Measurements from ENCODE around the gene UBQLN4.

Gene UBQLN4

DNA sequence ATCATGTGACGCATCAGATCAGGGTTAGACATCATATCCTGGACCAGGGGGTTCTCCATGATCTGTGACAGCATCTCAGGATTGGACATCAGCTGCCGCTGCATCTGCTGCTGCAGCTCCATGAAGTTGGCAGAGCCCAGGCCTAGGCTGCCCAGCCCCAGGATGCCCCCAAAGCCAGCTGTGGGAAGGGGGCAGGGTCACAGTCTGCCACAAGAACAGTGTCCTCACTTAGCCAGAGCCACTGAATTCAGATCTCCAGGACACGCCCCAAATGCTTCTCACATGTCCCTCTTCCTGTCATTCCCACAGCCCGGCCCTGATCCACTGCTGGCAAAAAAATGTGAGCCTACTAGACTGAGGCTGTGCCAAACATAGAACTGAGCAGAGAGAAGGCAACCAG is 3.2 kb downstream of the UBQLN4 start:
- H2BK120ac ChIP-seq (ENCODE audit: low read depth, low read length): no peak overlapping the region
- no peak overlapping the region for H3K27ac ChIP-seq (ENCODE audit: low read length, poor library complexity, severe bottlenecking)
- H3K9ac ChIP-seq (ENCODE audit: low read length): no peak overlapping the region
- no peak overlapping the region for H4K8ac ChIP-seq (ENCODE audit: low read length)
- no peak overlapping the region for H4K91ac ChIP-seq (ENCODE audit: low read length)
- WGBS: 87% methylated on average over 4 of the region's 4 CpGs
- H2AFZ ChIP-seq (ENCODE audit: low read depth, low read length): no peak overlapping the region
- H2BK12ac ChIP-seq (ENCODE audit: low read length in 2 of 2): no peak overlapping the region
- no peak overlapping the region for H2BK15ac ChIP-seq (ENCODE audit: low read depth, poor library complexity, severe bottlenecking)
- no peak overlapping the region for H3K18ac ChIP-seq (ENCODE audit: low read depth in 1 of 2, low read length in 2 of 2)
- H3K4ac ChIP-seq (ENCODE audit: low read depth in 1 of 2, low read length in 2 of 2): no peak overlapping the region
- no peak for DNase-seq
- H3K23ac ChIP-seq (ENCODE audit: low read length in 2 of 2): no peak overlapping the region
- H3K4me1 ChIP-seq (ENCODE audit: control insufficient read depth, insufficient read depth, low read depth, low read length): peaks cover 9% of the 10 kb centered on the region
- no peak overlapping the region for H2AK5ac ChIP-seq (ENCODE audit: low read length, severe bottlenecking)
- H2BK5ac ChIP-seq (ENCODE audit: low read depth, low read length, poor library complexity, severe bottlenecking): no peak overlapping the region
- H3K79me1 ChIP-seq (replicated peaks; ENCODE audit: low read length, poor library complexity, severe bottlenecking): peaks cover 29% of the 10 kb centered on the region
- H3K14ac ChIP-seq (ENCODE audit: low read length in 2 of 2): no peak overlapping the region
- H3K4me2 ChIP-seq (ENCODE audit: low read length, poor library complexity, severe bottlenecking): no peak overlapping the region
- H3K36me3 ChIP-seq (ENCODE audit: control insufficient read depth in 1 of 2, insufficient read depth in 2 of 2, low read depth in 1 of 2, low read length in 2 of 2): peaks cover 33 to 34% of the 10 kb centered on the region in 2 experiments
- no peak overlapping the region for H3K4me3 ChIP-seq (ENCODE audit: insufficient read depth in 1 of 2, low read depth in 1 of 2, low read length in 2 of 2)
- H3K9me3 ChIP-seq (ENCODE audit: control insufficient read depth, low read length): no peaks in the 10 kb centered on the region
- H3K27me3 ChIP-seq (ENCODE audit: control insufficient read depth in 1 of 2, insufficient read depth in 1 of 2, low read length in 2 of 2): no peaks in the 10 kb centered on the region

DNA sequence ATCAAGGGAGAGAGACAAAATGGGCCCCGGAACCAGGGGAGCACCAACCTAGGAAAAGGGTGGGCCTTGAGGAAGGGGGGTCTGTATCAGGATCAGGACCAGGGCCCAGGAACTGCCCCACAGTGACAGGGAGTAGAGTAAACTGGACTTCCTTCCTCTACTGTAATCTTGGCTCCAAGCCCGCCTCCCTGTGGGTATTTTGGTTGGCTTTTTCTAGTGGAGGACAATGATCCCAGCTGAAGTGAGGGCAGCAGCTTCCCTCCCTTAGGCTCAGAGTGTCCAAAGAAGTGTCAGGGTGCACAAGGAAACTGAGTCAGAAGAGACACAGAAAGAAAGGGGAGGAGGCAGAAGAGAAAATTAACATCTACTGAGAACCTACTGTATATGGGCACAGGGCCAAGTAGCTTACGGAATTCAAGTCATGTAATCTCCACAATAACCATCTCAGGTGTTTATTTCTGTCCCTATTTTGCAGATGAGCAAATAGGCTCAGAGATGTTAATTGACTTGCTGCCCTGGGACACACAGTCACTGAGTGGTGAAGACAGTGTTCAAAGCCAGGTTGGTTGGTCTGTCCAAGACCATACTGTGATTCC is 4.8 kb downstream of the UBQLN4 start:
- Histone ChIP-seq H3K23ac (ENCODE audit: low read length in 2 of 2) (peak overlapping the region in 1 of 2 experiments; percentile 14), H2AFZ (ENCODE audit: low read depth, low read length) (no peak overlapping the region), H2AK5ac (ENCODE audit: low read length, severe bottlenecking) (no peak overlapping the region), H4K91ac (ENCODE audit: low read length) (no peak overlapping the region), H3K9ac (ENCODE audit: low read length) (no peak overlapping the region), H4K8ac (ENCODE audit: low read length) (no peak overlapping the region), H3K4ac (ENCODE audit: low read depth in 1 of 2, low read length in 2 of 2) (no peak overlapping the region), H3K9me3 (ENCODE audit: control insufficient read depth, low read length) (no peaks in the 10 kb centered on the region), H3K18ac (ENCODE audit: low read depth in 1 of 2, low read length in 2 of 2) (no peak overlapping the region), H3K14ac (ENCODE audit: low read length in 2 of 2) (no peak overlapping the region), H2BK15ac (ENCODE audit: low read depth, poor library complexity, severe bottlenecking) (no peak overlapping the region), H3K27me3 (ENCODE audit: control insufficient read depth in 1 of 2, insufficient read depth in 1 of 2, low read length in 2 of 2) (no peaks in the 10 kb centered on the region), H2BK5ac (ENCODE audit: low read depth, low read length, poor library complexity, severe bottlenecking) (no peak overlapping the region), H3K36me3 (ENCODE audit: control insufficient read depth in 1 of 2, insufficient read depth in 2 of 2, low read depth in 1 of 2, low read length in 2 of 2) (peaks cover 43 to 45% of the 10 kb centered on the region in 2 experiments), H2BK12ac (ENCODE audit: low read length in 2 of 2) (no peak overlapping the region), H3K27ac (ENCODE audit: low read length, poor library complexity, severe bottlenecking) (no peak overlapping the region), H3K4me3 (ENCODE audit: insufficient read depth in 1 of 2, low read depth in 1 of 2, low read length in 2 of 2) (no peak overlapping the region), H3K79me1 (replicated peaks; ENCODE audit: low read length, poor library complexity, severe bottlenecking) (peaks cover 27% of the 10 kb centered on the region), H2BK120ac (ENCODE audit: low read depth, low read length) (no peak overlapping the region), H3K4me2 (ENCODE audit: low read length, poor library complexity, severe bottlenecking) (no peak overlapping the region), H3K4me1 (ENCODE audit: control insufficient read depth, insufficient read depth, low read depth, low read length) (peaks cover 7% of the 10 kb centered on the region)
- no peak for DNase-seq
- 91% methylated on average over 3 of the region's 3 CpGs for WGBS

DNA sequence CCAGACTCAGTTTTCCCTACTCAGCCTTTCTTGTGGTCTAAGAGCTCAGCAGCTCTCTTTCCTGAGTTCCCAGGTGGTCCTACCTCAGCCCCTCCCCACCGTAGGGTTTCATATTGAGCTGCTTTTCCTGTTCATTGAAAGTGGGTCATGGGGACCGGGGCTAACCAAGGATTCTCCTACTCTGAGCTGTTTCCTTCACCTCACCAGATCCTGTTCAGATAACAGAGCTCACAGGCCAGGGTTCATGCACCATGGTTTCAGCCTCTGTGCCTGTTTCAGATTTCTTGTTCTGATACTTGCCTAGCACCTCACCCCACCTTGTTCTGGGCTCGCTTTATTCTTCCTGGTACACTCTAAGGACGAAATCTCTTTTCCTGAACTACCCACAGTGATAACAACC is 8.5 kb downstream of the UBQLN4 start:
- Histone ChIP-seq H3K79me1 (replicated peaks; ENCODE audit: low read length, poor library complexity, severe bottlenecking) (peaks cover 6% of the 10 kb centered on the region), H4K91ac (ENCODE audit: low read length) (no peak overlapping the region), H3K4me1 (ENCODE audit: control insufficient read depth, insufficient read depth, low read depth, low read length) (peaks cover 7% of the 10 kb centered on the region), H3K4me3 (ENCODE audit: insufficient read depth in 1 of 2, low read depth in 1 of 2, low read length in 2 of 2) (no peak overlapping the region), H2BK5ac (ENCODE audit: low read depth, low read length, poor library complexity, severe bottlenecking) (no peak overlapping the region), H3K14ac (ENCODE audit: low read length in 2 of 2) (no peak overlapping the region), H3K36me3 (ENCODE audit: control insufficient read depth in 1 of 2, insufficient read depth in 2 of 2, low read depth in 1 of 2, low read length in 2 of 2) (peaks cover 46 to 66% of the 10 kb centered on the region in 2 experiments), H3K4ac (ENCODE audit: low read depth in 1 of 2, low read length in 2 of 2) (no peak overlapping the region), H3K27ac (ENCODE audit: low read length, poor library complexity, severe bottlenecking) (no peak overlapping the region), H3K9ac (ENCODE audit: low read length) (no peak overlapping the region), H3K18ac (ENCODE audit: low read depth in 1 of 2, low read length in 2 of 2) (no peak overlapping the region), H4K8ac (ENCODE audit: low read length) (no peak overlapping the region), H2BK15ac (ENCODE audit: low read depth, poor library complexity, severe bottlenecking) (no peak overlapping the region), H2AFZ (ENCODE audit: low read depth, low read length) (no peak overlapping the region), H3K4me2 (ENCODE audit: low read length, poor library complexity, severe bottlenecking) (no peak overlapping the region), H2BK120ac (ENCODE audit: low read depth, low read length) (no peak overlapping the region), H3K9me3 (ENCODE audit: control insufficient read depth, low read length) (no peaks in the 10 kb centered on the region), H3K27me3 (ENCODE audit: control insufficient read depth in 1 of 2, insufficient read depth in 1 of 2, low read length in 2 of 2) (no peaks in the 10 kb centered on the region), H2BK12ac (ENCODE audit: low read length in 2 of 2) (no peak overlapping the region), H2AK5ac (ENCODE audit: low read length, severe bottlenecking) (no peak overlapping the region), H3K23ac (ENCODE audit: low read length in 2 of 2) (no peak overlapping the region)
- 99% methylated on average over 4 of the region's 4 CpGs for WGBS
- no peak for DNase-seq

DNA sequence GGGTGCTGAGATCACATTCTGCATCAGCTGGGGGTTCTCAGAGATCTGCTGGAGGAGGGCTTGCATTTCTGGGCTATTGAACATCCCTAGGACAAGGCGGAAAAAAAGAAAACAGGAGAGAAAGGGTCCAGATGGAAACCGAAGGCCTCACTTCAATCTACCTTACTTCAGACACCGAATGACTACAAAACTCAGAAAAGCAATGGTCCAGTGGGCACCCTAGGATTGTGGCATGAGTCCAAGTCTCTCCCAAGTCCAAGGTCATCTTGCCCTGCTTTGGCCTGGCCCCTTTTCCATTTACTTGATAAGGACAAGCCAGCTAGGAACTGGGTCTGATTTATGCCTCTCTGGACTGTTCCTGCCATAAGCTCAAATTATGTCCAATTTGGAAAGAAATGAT is 10.8 kb downstream of the UBQLN4 start:
- WGBS: 96% methylated on average over 3 of the region's 3 CpGs
- H3K4me3 ChIP-seq (ENCODE audit: insufficient read depth in 1 of 2, low read depth in 1 of 2, low read length in 2 of 2): no peak overlapping the region
- H3K23ac ChIP-seq (ENCODE audit: low read length in 2 of 2): no peak overlapping the region

More for the DNA sequence above, 10.8 kb downstream of the UBQLN4 start:
- H3K4me2 ChIP-seq (ENCODE audit: low read length, poor library complexity, severe bottlenecking): no peak overlapping the region
- no peak overlapping the region for H2BK120ac ChIP-seq (ENCODE audit: low read depth, low read length)
- H3K36me3 ChIP-seq (ENCODE audit: control insufficient read depth in 1 of 2, insufficient read depth in 2 of 2, low read depth in 1 of 2, low read length in 2 of 2): peaks cover 45 to 49% of the 10 kb centered on the region in 2 experiments
- no peak overlapping the region for H4K91ac ChIP-seq (ENCODE audit: low read length)
- no peak overlapping the region for H4K8ac ChIP-seq (ENCODE audit: low read length)
- no peak overlapping the region for H3K18ac ChIP-seq (ENCODE audit: low read depth in 1 of 2, low read length in 2 of 2)
- H2AFZ ChIP-seq (ENCODE audit: low read depth, low read length): no peak overlapping the region
- H3K4me1 ChIP-seq (ENCODE audit: control insufficient read depth, insufficient read depth, low read depth, low read length): peaks cover 6% of the 10 kb centered on the region
- DNase-seq: no peak
- H2BK15ac ChIP-seq (ENCODE audit: low read depth, poor library complexity, severe bottlenecking): no peak overlapping the region
- no peaks in the 10 kb centered on the region for H3K79me1 ChIP-seq (replicated peaks; ENCODE audit: low read length, poor library complexity, severe bottlenecking)
- no peak overlapping the region for H3K14ac ChIP-seq (ENCODE audit: low read length in 2 of 2)
- H2AK5ac ChIP-seq (ENCODE audit: low read length, severe bottlenecking): no peak overlapping the region
- no peak overlapping the region for H2BK12ac ChIP-seq (ENCODE audit: low read length in 2 of 2)
- no peak overlapping the region for H3K4ac ChIP-seq (ENCODE audit: low read depth in 1 of 2, low read length in 2 of 2)
- no peak overlapping the region for H2BK5ac ChIP-seq (ENCODE audit: low read depth, low read length, poor library complexity, severe bottlenecking)
- no peaks in the 10 kb centered on the region for H3K27me3 ChIP-seq (ENCODE audit: control insufficient read depth in 1 of 2, insufficient read depth in 1 of 2, low read length in 2 of 2)
- H3K9ac ChIP-seq (ENCODE audit: low read length): no peak overlapping the region
- no peaks in the 10 kb centered on the region for H3K9me3 ChIP-seq (ENCODE audit: control insufficient read depth, low read length)
- no peak overlapping the region for H3K27ac ChIP-seq (ENCODE audit: low read length, poor library complexity, severe bottlenecking)

All from mesenchymal stem cell (in vitro differentiated cells and primary cell).